Colonic mucosa (tissue), 4 donors: ENCODE data around the gene PIEZO2. TPM values are rescaled to one million over a fixed set of nuclear protein-coding genes. Genes with fewer than 3 reads are reported as not detected.

Experiments
- DNase-seq: peaks from one replicate; pipeline ENCODE4 v3.0.0-alpha.2; 2020
- H3K27ac ChIP-seq: fragments of 200-600 bp; one replicate; pipeline ENCODE4 v1.8.0; 2021
- H3K27me3 ChIP-seq: fragments of 200-600 bp; one replicate; pipeline ENCODE4 v1.8.0; 2021
- H3K36me3 ChIP-seq: fragments of 200-600 bp; one replicate; pipeline ENCODE4 v1.8.0; 2021
- H3K4me1 ChIP-seq: fragments of 200-600 bp; one replicate; pipeline ENCODE4 v1.8.0; 2021; ENCODE audit warnings: mild to moderate bottlenecking
- H3K4me3 ChIP-seq: fragments of 200-600 bp; one replicate; pipeline ENCODE4 v1.8.0; 2021
- H3K9ac ChIP-seq, 2 donors: one replicate each; pipeline ENCODE4 v1.7.0; 2013; ENCODE audit warnings: control low read depth in 2 of 2, low read depth in 2 of 2, low read length in 2 of 2
- H3K9me3 ChIP-seq: fragments of 200-600 bp; one replicate; pipeline ENCODE4 v1.8.0; 2021
- CTCF ChIP-seq: fragments of 200-600 bp; IDR thresholded peaks from one replicate; pipeline ENCODE4 v1.8.0; 2022; ENCODE audit warnings: antibody characterized with exemption, mild to moderate bottlenecking
- intact Hi-C: fragments of 100-400 bp; cut with DNase I; formaldehyde crosslinking; loops from one replicate; pipeline ENCODE4 v1.14.1; 2022
- total RNA-seq, 2 donors: library from RNA; stranded (reverse); fragmentation: NEBNext Ultra II Directional in 1 of 2; extraction: Animal tissue kit (Norgen Biotek cat#: 25700) in 1 of 2; gene quantifications; one replicate each; pipeline ENCODE4 v1.2.1, GENCODE V29; 2021
- donor health status: healthy.
- donor health status: DM: no; HTN: no; CAD: no.
- donor health status: DM: no; HTN: no; CAD: no.

The PIEZO2 gene
- total RNA-seq, 2 donors from 2014 or later = 0.79 to 4.0 TPM

GRCh38 chr18:11096839-11097750, 52.3 kb downstream of the PIEZO2 start:
- intact Hi-C loops = no loop called here
- DNase-seq = no peak
- Histone ChIP-seq H3K4me3 (no peak overlapping the region), H3K4me1 (no peaks in the 10 kb centered on the region), H3K27me3 (no peaks in the 10 kb centered on the region), H3K27ac (no peak overlapping the region), H3K9me3 (no peaks in the 10 kb centered on the region), H3K9ac (no peak overlapping the region), H3K36me3 (no peaks in the 10 kb centered on the region)
- no peak for TF ChIP-seq CTCF

- Histone ChIP-seq H3K4me1 (no peaks in the 10 kb centered on the region), H3K27ac (no peak overlapping the region), H3K27me3 (no peaks in the 10 kb centered on the region), H3K4me3 (no peak overlapping the region), H3K9me3 (no peaks in the 10 kb centered on the region), H3K36me3 (no peaks in the 10 kb centered on the region), H3K9ac (no peak overlapping the region)
- TF ChIP-seq CTCF = no peak
- intact Hi-C loops = no loop called here
- no peak for DNase-seq
Observed at GRCh38 chr18:11096411-11096810, 53.0 kb downstream of the PIEZO2 start.

- DNase-seq = no peak
- no peak for TF ChIP-seq CTCF
- Histone ChIP-seq H3K9ac (no peak overlapping the region), H3K4me3 (no peak overlapping the region), H3K4me1 (no peaks in the 10 kb centered on the region), H3K9me3 (no peaks in the 10 kb centered on the region), H3K36me3 (no peaks in the 10 kb centered on the region), H3K27me3 (no peaks in the 10 kb centered on the region), H3K27ac (no peak overlapping the region)
- intact Hi-C loops = no loop called here
Observed at GRCh38 chr18:11095674-11096293, 53.6 kb downstream of the PIEZO2 start.

- DNase-seq = no peak
- H3K9me3 ChIP-seq = no peaks in the 10 kb centered on the region
- no peak overlapping the region for H3K9ac ChIP-seq
- no peaks in the 10 kb centered on the region for H3K36me3 ChIP-seq
- H3K4me1 ChIP-seq = no peaks in the 10 kb centered on the region
- TF ChIP-seq CTCF = no peak
- intact Hi-C loops = no loop called here
- H3K4me3 ChIP-seq = no peak overlapping the region
- no peaks in the 10 kb centered on the region for H3K27me3 ChIP-seq
- H3K27ac ChIP-seq = no peak overlapping the region
Observed at GRCh38 chr18:11095211-11095610, 54.2 kb downstream of the PIEZO2 start.

- H3K27ac ChIP-seq = no peak overlapping the region
- H3K4me1 ChIP-seq = no peaks in the 10 kb centered on the region
- no peaks in the 10 kb centered on the region for H3K36me3 ChIP-seq
- DNase-seq = no peak
- TF ChIP-seq CTCF = no peak
- H3K27me3 ChIP-seq = no peaks in the 10 kb centered on the region
- no peaks in the 10 kb centered on the region for H3K9me3 ChIP-seq
- no peak overlapping the region for H3K9ac ChIP-seq
- intact Hi-C loops = no loop called here
- no peak overlapping the region for H3K4me3 ChIP-seq
Observed at GRCh38 chr18:11091746-11092145, 57.6 kb downstream of the PIEZO2 start.
